ENCODE data around the gene SLC44A5. TPM values are rescaled to one million over a fixed set of nuclear protein-coding genes. Genes with fewer than 3 reads are reported as not detected.

The SLC44A5 gene
- total and polyA plus RNA-seq, 5 donors from 2014 or later: 1.3 to 2.3 (median 1.5) TPM; not detected in 1

GRCh38 chr1:75587692-75588091 lies 23.2 kb downstream of the SLC44A5 start:
- no peaks in the 10 kb centered on the region for H3K27me3 ChIP-seq (ENCODE audit: control insufficient read depth, insufficient read depth, low read length)
- Mint-ChIP-seq H3K36me3 (no peaks in the 10 kb centered on the region), H3K4me1 (no peaks in the 10 kb centered on the region), H3K4me3 (no peak overlapping the region), H3K27ac (no peak overlapping the region), H3K9me3 (peaks cover 0 to 5% (median 0%) of the 10 kb centered on the region in 7 donors), H3K27me3 (peaks cover 4% of the 10 kb centered on the region)
- H3K4me1 ChIP-seq (ENCODE audit: control insufficient read depth, insufficient read depth, low read length, poor library complexity, severe bottlenecking): no peaks in the 10 kb centered on the region
- no peaks in the 10 kb centered on the region for H3K9me3 ChIP-seq (ENCODE audit: control insufficient read depth in 2 of 2, low read length in 2 of 2)
- DNase-seq: no peak
- H3K27ac ChIP-seq (ENCODE audit: insufficient read depth, low read length, poor library complexity, severe bottlenecking): no peak overlapping the region
- no peak for ATAC-seq (ENCODE audit: low read depth in 2 of 2)
- H3K36me3 ChIP-seq (ENCODE audit: control insufficient read depth, insufficient read depth, low read length): no peaks in the 10 kb centered on the region
- H3K4me3 ChIP-seq (ENCODE audit: low read depth, low read length): no peak overlapping the region

DNA sequence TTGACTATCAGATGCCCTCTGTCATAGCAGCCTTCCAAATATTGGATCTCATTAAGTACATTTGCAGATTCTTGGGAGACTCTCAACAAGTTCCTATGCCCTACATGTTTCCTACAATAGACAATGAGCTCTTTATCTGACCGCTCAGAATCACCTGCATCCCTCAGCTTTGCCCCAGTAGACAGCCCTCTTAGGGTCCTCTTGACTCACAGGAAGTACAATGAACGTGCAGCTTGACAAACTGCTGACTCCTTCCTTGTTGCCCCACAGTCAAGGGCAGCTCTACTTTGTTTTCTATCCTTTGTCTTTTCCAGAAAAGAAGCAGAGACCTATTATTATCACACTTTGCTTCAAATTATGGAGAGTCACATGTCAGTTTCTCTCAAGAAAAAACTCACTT lies 27.6 kb downstream of the SLC44A5 start:
- Mint-ChIP-seq H3K9me3 (peaks cover 0 to 2% (median 0%) of the 10 kb centered on the region in 7 donors), H3K4me3 (no peak overlapping the region), H3K4me1 (no peaks in the 10 kb centered on the region), H3K27ac (no peak overlapping the region), H3K36me3 (no peaks in the 10 kb centered on the region), H3K27me3 (no peaks in the 10 kb centered on the region)
- Histone ChIP-seq H3K9me3 (ENCODE audit: control insufficient read depth in 2 of 2, low read length in 2 of 2) (no peaks in the 10 kb centered on the region), H3K36me3 (ENCODE audit: control insufficient read depth, insufficient read depth, low read length) (no peaks in the 10 kb centered on the region), H3K27me3 (ENCODE audit: control insufficient read depth, insufficient read depth, low read length) (no peaks in the 10 kb centered on the region), H3K27ac (ENCODE audit: insufficient read depth, low read length, poor library complexity, severe bottlenecking) (no peak overlapping the region), H3K4me3 (ENCODE audit: low read depth, low read length) (no peak overlapping the region), H3K4me1 (ENCODE audit: control insufficient read depth, insufficient read depth, low read length, poor library complexity, severe bottlenecking) (no peaks in the 10 kb centered on the region)
- no peak for ATAC-seq (ENCODE audit: low read depth in 2 of 2)
- DNase-seq: no peak

DNA sequence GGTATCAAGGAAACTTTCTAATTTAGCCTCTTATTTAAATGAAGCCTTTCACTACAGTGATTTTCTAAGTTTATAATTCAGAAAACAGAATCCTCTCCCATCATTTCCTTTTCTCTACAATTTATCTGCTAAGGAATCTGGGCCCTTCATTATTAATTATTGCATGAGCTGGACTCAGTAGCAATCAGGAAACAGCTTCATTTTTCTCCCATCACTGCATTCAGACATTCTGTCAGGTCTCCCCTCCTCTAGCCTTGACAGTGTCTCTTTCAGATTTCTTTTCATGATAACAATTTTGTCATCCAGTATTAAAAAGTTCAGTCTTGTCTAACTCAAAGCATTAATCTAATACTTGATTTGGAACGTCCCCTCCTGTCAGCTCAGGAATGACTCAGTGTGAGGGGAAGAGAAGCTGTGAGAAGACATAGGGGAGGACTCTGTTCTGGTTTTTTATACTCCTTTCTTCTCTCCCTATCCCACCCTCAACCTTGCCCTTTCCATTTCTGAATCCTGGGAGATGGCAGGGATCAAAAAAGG lies 28.1 kb downstream of the SLC44A5 start:
- H3K27me3 ChIP-seq (ENCODE audit: control insufficient read depth, insufficient read depth, low read length): no peaks in the 10 kb centered on the region
- Mint-ChIP-seq H3K4me3 (no peak overlapping the region), H3K36me3 (no peaks in the 10 kb centered on the region), H3K27ac (no peak overlapping the region), H3K4me1 (no peaks in the 10 kb centered on the region), H3K27me3 (no peaks in the 10 kb centered on the region), H3K9me3 (peaks cover 0 to 2% (median 0%) of the 10 kb centered on the region in 7 donors)
- no peak overlapping the region for H3K27ac ChIP-seq (ENCODE audit: insufficient read depth, low read length, poor library complexity, severe bottlenecking)
- no peaks in the 10 kb centered on the region for H3K36me3 ChIP-seq (ENCODE audit: control insufficient read depth, insufficient read depth, low read length)
- ATAC-seq (ENCODE audit: low read depth in 2 of 2) (no peak), DNase-seq (no peak)
- no peaks in the 10 kb centered on the region for H3K9me3 ChIP-seq (ENCODE audit: control insufficient read depth in 2 of 2, low read length in 2 of 2)
- H3K4me3 ChIP-seq (ENCODE audit: low read depth, low read length): no peak overlapping the region
- H3K4me1 ChIP-seq (ENCODE audit: control insufficient read depth, insufficient read depth, low read length, poor library complexity, severe bottlenecking): no peaks in the 10 kb centered on the region

- Histone ChIP-seq H3K36me3 (ENCODE audit: control insufficient read depth, insufficient read depth, low read length) (no peaks in the 10 kb centered on the region), H3K4me1 (ENCODE audit: control insufficient read depth, insufficient read depth, low read length, poor library complexity, severe bottlenecking) (no peaks in the 10 kb centered on the region), H3K27me3 (ENCODE audit: control insufficient read depth, insufficient read depth, low read length) (no peaks in the 10 kb centered on the region), H3K27ac (ENCODE audit: insufficient read depth, low read length, poor library complexity, severe bottlenecking) (no peak overlapping the region), H3K9me3 (ENCODE audit: control insufficient read depth in 2 of 2, low read length in 2 of 2) (no peaks in the 10 kb centered on the region), H3K4me3 (ENCODE audit: low read depth, low read length) (no peak overlapping the region)
- DNase-seq (no peak), ATAC-seq (ENCODE audit: low read depth in 2 of 2) (no peak)
- Mint-ChIP-seq H3K27me3 (peaks cover 5% of the 10 kb centered on the region), H3K27ac (no peak overlapping the region), H3K4me3 (no peak overlapping the region), H3K4me1 (no peaks in the 10 kb centered on the region), H3K9me3 (peaks cover 0 to 2% (median 0%) of the 10 kb centered on the region in 7 donors), H3K36me3 (no peaks in the 10 kb centered on the region)
Observed at GRCh38 chr1:75579046-75579445, 31.9 kb downstream of the SLC44A5 start.

DNA sequence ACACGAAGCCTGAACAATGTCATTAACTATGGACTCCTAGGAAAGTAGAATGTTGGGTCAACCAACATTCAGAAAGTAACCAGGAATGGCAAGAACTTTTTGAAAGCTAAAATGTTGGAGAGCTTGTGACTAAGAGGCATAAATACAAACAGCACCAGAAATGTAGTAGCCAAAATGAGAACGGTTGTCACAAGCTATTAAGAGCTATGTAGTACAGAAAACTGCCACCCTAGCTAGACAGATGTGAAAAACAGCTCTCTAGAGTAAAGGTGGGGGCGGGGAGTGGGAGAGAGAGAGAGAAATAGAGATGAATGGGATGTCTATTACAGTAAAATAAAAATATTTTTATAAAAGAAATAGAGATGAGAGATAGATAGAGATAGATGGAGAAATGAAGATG lies 35.1 kb downstream of the SLC44A5 start:
- Histone ChIP-seq H3K4me3 (ENCODE audit: low read depth, low read length) (no peak overlapping the region), H3K27ac (ENCODE audit: insufficient read depth, low read length, poor library complexity, severe bottlenecking) (no peak overlapping the region), H3K36me3 (ENCODE audit: control insufficient read depth, insufficient read depth, low read length) (no peaks in the 10 kb centered on the region), H3K4me1 (ENCODE audit: control insufficient read depth, insufficient read depth, low read length, poor library complexity, severe bottlenecking) (no peaks in the 10 kb centered on the region), H3K9me3 (ENCODE audit: control insufficient read depth in 2 of 2, low read length in 2 of 2) (no peaks in the 10 kb centered on the region), H3K27me3 (ENCODE audit: control insufficient read depth, insufficient read depth, low read length) (no peaks in the 10 kb centered on the region)
- Mint-ChIP-seq H3K27me3 (peaks cover 5% of the 10 kb centered on the region), H3K9me3 (peaks cover 0 to 2% (median 0%) of the 10 kb centered on the region in 7 donors), H3K4me3 (no peak overlapping the region), H3K4me1 (no peaks in the 10 kb centered on the region), H3K36me3 (no peaks in the 10 kb centered on the region), H3K27ac (no peak overlapping the region)
- DNase-seq (no peak), ATAC-seq (ENCODE audit: low read depth in 2 of 2) (no peak)

GRCh38 chr1:75567191-75567590 lies 43.7 kb downstream of the SLC44A5 start:
- H3K36me3 Mint-ChIP-seq: no peaks in the 10 kb centered on the region
- H3K27ac ChIP-seq (ENCODE audit: insufficient read depth, low read length, poor library complexity, severe bottlenecking): no peak overlapping the region
- H3K4me3 ChIP-seq (ENCODE audit: low read depth, low read length): no peak overlapping the region
- H3K4me1 ChIP-seq (ENCODE audit: control insufficient read depth, insufficient read depth, low read length, poor library complexity, severe bottlenecking): no peaks in the 10 kb centered on the region
- H3K27ac Mint-ChIP-seq: no peak overlapping the region
- no peaks in the 10 kb centered on the region for H3K27me3 ChIP-seq (ENCODE audit: control insufficient read depth, insufficient read depth, low read length)
- ATAC-seq (ENCODE audit: low read depth in 2 of 2) (no peak), DNase-seq (no peak)
- H3K9me3 Mint-ChIP-seq: peaks cover 0 to 2% (median 0%) of the 10 kb centered on the region in 7 donors
- no peaks in the 10 kb centered on the region for H3K4me1 Mint-ChIP-seq
- H3K36me3 ChIP-seq (ENCODE audit: control insufficient read depth, insufficient read depth, low read length): no peaks in the 10 kb centered on the region
- no peak overlapping the region for H3K4me3 Mint-ChIP-seq
- H3K9me3 ChIP-seq (ENCODE audit: control insufficient read depth in 2 of 2, low read length in 2 of 2): no peaks in the 10 kb centered on the region
- H3K27me3 Mint-ChIP-seq: peaks cover 13% of the 10 kb centered on the region

DNA sequence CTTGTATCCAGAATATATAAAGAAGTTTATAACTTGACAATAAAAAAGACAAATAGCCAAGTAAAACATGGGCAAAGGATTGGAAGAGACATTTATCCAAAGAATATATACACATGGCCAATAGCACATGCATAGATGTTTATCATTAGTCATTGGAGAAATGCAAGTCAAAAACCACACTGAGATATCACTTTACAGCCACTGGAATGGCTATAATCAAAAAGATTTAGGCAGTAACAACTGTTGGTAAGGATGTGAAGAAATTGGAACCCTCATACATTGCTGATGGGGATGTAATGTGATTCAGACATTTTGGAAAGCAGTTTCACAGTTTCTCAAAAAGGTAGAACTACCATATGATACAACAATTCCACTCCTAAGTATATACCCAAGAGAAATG lies 51.1 kb downstream of the SLC44A5 start:
- H3K27me3 Mint-ChIP-seq: peaks cover 6% of the 10 kb centered on the region
- Histone ChIP-seq H3K36me3 (ENCODE audit: control insufficient read depth, insufficient read depth, low read length) (no peaks in the 10 kb centered on the region), H3K4me1 (ENCODE audit: control insufficient read depth, insufficient read depth, low read length, poor library complexity, severe bottlenecking) (no peaks in the 10 kb centered on the region), H3K9me3 (ENCODE audit: control insufficient read depth in 2 of 2, low read length in 2 of 2) (no peaks in the 10 kb centered on the region), H3K4me3 (ENCODE audit: low read depth, low read length) (no peak overlapping the region), H3K27ac (ENCODE audit: insufficient read depth, low read length, poor library complexity, severe bottlenecking) (no peak overlapping the region), H3K27me3 (ENCODE audit: control insufficient read depth, insufficient read depth, low read length) (no peaks in the 10 kb centered on the region)
- H3K9me3 Mint-ChIP-seq: peaks cover 0 to under 1% (median 0%) of the 10 kb centered on the region in 7 donors
- no peaks in the 10 kb centered on the region for H3K4me1 Mint-ChIP-seq
- no peak for DNase-seq
- H3K27ac Mint-ChIP-seq: no peak overlapping the region
- no peaks in the 10 kb centered on the region for H3K36me3 Mint-ChIP-seq
- ATAC-seq (ENCODE audit: low read depth in 2 of 2): no peak
- H3K4me3 Mint-ChIP-seq: no peak overlapping the region

GRCh38 chr1:75559136-75559535 lies 51.8 kb downstream of the SLC44A5 start:
- H3K4me1 Mint-ChIP-seq: no peaks in the 10 kb centered on the region
- ATAC-seq (ENCODE audit: low read depth in 2 of 2): no peak
- DNase-seq: no peak
- H3K4me3 Mint-ChIP-seq: no peak overlapping the region
- Histone ChIP-seq H3K9me3 (ENCODE audit: control insufficient read depth in 2 of 2, low read length in 2 of 2) (no peaks in the 10 kb centered on the region), H3K4me3 (ENCODE audit: low read depth, low read length) (no peak overlapping the region), H3K27ac (ENCODE audit: insufficient read depth, low read length, poor library complexity, severe bottlenecking) (no peak overlapping the region), H3K4me1 (ENCODE audit: control insufficient read depth, insufficient read depth, low read length, poor library complexity, severe bottlenecking) (no peaks in the 10 kb centered on the region), H3K36me3 (ENCODE audit: control insufficient read depth, insufficient read depth, low read length) (no peaks in the 10 kb centered on the region), H3K27me3 (ENCODE audit: control insufficient read depth, insufficient read depth, low read length) (no peaks in the 10 kb centered on the region)
- H3K27me3 Mint-ChIP-seq: peaks cover 6% of the 10 kb centered on the region
- H3K27ac Mint-ChIP-seq: no peak overlapping the region
- H3K9me3 Mint-ChIP-seq: peaks cover 0 to 4% (median 0%) of the 10 kb centered on the region in 7 donors
- H3K36me3 Mint-ChIP-seq: no peaks in the 10 kb centered on the region

All from CD4-positive, CD25-positive, alpha-beta regulatory T cell (primary cell).